HG03460 (cell line): ENCODE data around the gene FARS2.
"Not testable (repeated sequence)": the region's sequence is repeated elsewhere in the genome, so short reads cannot be mapped to it uniquely, and the experiment has no call there.

Experiments used
- ATAC-seq: cut with Tn5 transposase; IDR thresholded peaks from one replicate; pipeline ENCODE4 v1.9.1; 2021; ENCODE audit not compliant: unreplicated experiment

FARS2 gene

GRCh38 chr6:5677219-5678000 is 416.1 kb downstream of the FARS2 start:
- no peak for ATAC-seq

DNA sequence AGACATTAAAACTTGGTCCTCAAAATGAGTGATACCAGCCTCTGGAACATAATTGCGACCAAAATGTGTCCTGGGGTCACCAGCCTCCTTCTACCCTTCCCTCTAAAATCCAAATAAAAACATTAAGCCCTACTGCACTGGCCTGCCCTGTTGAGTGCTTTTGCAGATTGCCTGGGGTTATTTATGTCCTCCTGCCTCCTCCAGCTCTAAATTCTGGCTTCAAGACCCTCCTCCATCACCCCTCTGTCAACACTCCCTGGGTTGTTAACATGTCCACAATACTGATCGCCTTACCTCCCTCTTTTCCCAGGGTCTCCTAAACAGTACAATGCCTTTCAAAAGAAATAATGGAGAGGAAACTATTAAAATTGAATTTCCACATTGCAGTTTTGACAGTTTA is 418.0 kb downstream of the FARS2 start:
- no peak for ATAC-seq

DNA sequence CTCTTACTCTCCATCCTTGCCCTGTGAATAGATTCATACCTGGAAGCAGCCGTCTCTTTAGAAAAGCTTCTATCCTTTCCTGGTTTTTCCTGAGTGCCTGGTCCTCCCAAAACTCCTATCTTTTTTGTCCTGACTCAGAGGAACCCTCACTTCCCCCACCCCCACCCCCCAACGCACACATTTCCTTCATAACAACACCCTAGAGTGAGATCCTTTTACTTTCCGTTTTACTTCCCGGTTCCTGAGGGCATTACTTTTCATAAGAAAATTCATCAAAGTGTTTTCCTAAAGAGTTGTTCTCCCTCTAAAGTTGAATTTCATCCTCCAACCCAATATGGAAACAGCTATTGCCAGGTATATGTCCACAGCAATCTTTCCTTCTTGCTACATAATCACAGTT is 418.4 kb downstream of the FARS2 start:
- ATAC-seq = no peak

- no peak for ATAC-seq
Observed at GRCh38 chr6:5680095-5680494, 418.8 kb downstream of the FARS2 start.

- no peak for ATAC-seq
Observed at GRCh38 chr6:5681480-5681879, 420.2 kb downstream of the FARS2 start.

- ATAC-seq = no peak
Observed at GRCh38 chr6:5682530-5682929, 421.2 kb downstream of the FARS2 start.

GRCh38 chr6:5683747-5684146 is 422.4 kb downstream of the FARS2 start:
- not testable (repeated sequence) for ATAC-seq

DNA sequence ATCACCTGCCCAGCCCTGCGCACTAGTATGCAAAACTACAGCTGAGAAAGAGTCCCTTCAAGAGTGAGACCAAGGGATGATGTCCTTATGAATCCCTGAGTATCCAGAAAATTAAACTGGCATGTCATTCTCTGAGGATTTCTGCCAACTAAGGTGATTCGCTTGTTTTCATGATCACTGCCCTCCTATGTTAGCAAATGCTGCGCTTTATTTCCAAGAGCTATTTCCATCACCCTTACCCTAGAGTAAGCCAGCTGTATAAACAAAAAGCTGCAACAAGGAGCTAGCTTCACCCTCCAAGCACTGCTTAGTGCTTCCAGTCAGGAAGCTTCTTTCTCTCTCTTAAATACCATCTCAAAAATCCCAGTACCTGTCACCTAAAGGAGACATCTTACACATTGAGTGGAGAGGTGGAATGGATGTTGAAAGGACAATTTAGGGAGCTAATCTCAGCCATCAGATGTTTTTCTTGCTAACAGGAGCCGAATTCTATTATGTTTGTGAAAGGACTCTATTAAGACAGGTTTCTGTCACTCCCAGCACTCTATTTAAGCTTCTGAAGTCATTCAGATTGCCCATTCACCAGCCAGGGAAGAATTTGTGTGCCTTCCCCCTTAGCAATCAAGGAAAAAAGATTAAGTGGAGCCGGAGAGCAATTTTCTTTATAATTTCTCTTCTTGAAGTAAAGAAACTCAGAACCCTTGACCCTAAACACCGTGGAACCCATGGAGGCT is 423.2 kb downstream of the FARS2 start:
- ATAC-seq = no peak

GRCh38 chr6:5693225-5694145 is 432.2 kb downstream of the FARS2 start:
- ATAC-seq = no peak

DNA sequence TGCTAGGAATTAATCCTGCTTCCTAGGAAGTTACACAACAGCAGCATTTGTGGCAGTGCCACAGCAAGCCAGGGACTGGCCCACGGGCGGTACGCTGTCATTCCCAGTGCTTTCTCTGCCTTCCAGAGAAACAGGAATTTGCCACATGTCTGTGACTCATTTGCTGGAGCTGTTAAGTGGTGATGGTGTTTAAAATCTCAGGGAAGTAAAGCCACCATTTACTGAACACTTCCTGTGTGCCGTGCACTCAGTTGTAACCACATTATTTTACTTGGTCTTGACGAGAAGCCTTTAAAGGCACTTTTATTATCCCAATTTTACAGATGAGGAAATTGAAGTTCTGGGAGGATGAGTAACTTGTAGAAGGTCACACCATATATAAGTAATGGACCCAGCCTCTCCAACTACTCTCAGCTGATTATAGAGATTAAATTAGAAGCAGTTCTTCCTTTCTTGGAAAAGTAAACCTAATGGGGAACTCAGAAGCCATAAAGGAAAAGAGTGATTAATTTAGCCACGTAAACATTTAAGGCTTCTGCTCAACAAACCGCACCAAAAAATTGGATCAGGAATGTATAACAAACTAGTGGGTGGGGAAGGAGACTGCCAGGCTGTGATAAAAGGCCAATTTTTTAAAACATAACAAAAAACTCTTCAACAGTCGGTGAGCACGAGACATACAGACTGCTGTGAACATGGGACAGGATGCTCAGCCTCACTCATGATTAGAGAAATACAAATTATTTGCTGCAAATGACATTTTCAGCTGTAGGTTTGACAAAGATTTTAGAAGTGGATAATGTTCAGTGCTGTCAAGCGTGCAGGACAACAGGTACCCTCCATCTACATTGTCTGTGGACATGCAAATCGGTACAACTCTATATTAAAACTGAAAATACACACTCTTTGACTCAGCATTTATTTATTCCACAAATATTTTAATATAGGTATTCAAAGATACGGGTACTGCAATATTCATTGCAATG is 434.2 kb downstream of the FARS2 start:
- no peak for ATAC-seq

DNA sequence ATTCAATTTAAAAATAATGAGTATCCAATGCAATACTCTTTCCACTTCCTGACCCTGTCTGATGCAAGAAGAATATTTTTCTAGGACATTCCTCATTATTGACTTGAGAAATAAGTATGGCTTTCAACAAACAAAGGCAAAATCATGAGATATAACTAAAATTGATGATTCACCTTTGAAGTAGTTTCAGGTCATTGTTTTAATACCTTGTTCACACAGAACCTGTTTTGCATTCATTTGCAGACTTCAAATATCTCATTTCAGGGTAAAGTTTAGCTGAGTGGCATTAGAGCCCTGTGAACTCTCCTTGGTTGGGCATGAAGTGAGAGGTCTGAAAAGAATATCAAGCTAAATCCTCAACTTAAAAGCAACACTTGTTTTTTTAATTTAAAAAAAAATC is 436.2 kb downstream of the FARS2 start:
- ATAC-seq = no peak

GRCh38 chr6:5698318-5698717 is 437.0 kb downstream of the FARS2 start:
- ATAC-seq = no peak

GRCh38 chr6:5699064-5699463 is 437.8 kb downstream of the FARS2 start:
- not testable (repeated sequence) for ATAC-seq

- no peak for ATAC-seq
Observed at GRCh38 chr6:5701174-5701573, 439.9 kb downstream of the FARS2 start.

GRCh38 chr6:5704708-5705107 is 443.4 kb downstream of the FARS2 start:
- ATAC-seq = no peak

DNA sequence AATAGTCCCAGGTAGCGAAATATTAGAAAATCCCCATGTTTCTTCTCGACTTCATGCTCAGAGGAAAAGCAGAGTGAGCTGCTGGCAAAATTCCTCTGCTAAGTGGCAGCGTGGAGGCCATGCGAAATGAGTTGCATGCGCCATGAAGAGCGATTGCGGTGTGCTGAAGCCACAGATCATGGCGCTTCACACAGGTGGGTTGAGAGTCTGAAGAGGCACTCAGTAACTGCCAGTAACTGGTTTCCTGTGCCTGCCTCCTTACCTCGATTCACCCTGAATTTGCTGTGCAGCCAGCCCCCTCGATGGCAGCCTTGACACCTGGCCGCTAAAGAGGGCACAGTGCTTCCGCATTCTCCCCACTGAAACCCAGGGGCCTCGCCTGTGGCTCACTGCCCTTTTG is 443.9 kb downstream of the FARS2 start:
- no peak for ATAC-seq

DNA sequence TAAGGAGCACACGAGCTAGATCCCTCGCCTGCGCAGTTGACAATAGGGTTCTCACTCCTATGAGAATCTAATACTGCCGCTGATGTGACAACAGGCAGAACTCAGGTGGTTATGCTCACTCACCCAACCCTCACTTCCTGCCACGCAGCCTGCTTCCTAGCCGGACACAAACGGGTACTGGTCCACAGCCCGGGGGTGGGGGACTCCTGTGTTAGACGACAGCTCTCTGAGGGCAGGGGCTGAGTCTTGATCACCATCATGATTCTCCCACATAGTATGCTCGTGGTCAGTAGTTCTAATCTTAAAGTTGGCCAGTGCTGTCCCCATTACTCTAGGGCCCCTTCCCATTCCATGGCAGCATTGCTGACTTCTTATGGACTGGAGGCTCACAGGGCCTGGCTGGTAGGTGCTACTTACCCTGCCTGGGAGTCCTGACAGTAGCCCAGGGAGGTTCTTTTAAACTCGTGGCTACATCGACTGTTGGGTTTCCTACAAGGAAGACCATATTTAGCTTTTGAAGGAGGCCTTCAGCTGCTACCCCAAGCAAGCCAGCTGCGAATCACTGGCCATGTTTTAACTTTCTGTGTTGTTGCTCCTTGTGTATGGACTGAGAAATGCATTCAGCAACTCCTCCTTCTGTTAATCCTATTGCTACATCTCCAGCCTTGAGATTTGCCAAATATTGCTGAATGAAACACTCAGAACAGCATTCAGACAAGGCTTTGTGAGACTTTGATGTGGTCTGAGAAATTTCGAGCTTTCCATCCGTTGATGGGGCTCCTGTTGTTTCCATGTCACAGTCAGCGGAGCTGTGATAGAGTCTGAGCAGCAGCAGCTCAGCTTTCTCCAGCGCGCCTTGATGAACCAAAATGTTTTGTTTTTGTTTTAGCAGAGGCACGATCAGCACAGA is 445.1 kb downstream of the FARS2 start:
- ATAC-seq = no peak

GRCh38 chr6:5707281-5708045 is 446.1 kb downstream of the FARS2 start:
- ATAC-seq = no peak
